Measurements from ENCODE around the gene ADAT3. TPM values are rescaled to one million over a fixed set of nuclear protein-coding genes. Genes with fewer than 3 reads are reported as not detected.

The ADAT3 gene
- total and polyA plus RNA-seq, 2 donors (not counting 1 experiment from before 2014, with no cell fraction given), result 0.42 to 1.7 TPM

GRCh38 chr19:1862424-1863327 lies 42.5 kb upstream of the ADAT3 start:
- no peak overlapping the region for H2AFZ ChIP-seq (ENCODE audit: low read length)
- peak overlapping the region; percentile 82 for H3K9ac ChIP-seq (ENCODE audit: insufficient read depth, low read length)
- H4K20me1 ChIP-seq (ENCODE audit: control insufficient read depth, extremely low read depth, insufficient read depth, low read length), result no peaks in the 10 kb centered on the region
- peaks cover 51% of the 10 kb centered on the region for H3K79me2 ChIP-seq (ENCODE audit: control insufficient read depth, insufficient read depth, low read length)
- H3K27ac ChIP-seq (ENCODE audit: insufficient read depth, low read length), result peak overlapping the region; percentile 59
- no peaks in the 10 kb centered on the region for H3K36me3 ChIP-seq (ENCODE audit: control insufficient read depth, insufficient read depth, low read length)
- H3K27me3 ChIP-seq (ENCODE audit: control insufficient read depth, insufficient read depth, low read length), result no peaks in the 10 kb centered on the region
- H3K4me3 ChIP-seq (replicated peaks in 1 of 4; ENCODE audit: control extremely low read depth in 1 of 4, insufficient read depth in 1 of 4, low read depth in 3 of 4, low read length in 4 of 4), result peak overlapping the region; percentile 67 to 92 (median 84)
- no peak for DNase-seq (ENCODE audit: low read depth in 2 of 2)
- H3K4me1 ChIP-seq (ENCODE audit: control insufficient read depth, extremely low read depth, insufficient read depth, low read length), result peaks cover 24% of the 10 kb centered on the region
- no peaks in the 10 kb centered on the region for H3K9me3 ChIP-seq (ENCODE audit: control insufficient read depth, insufficient read depth, low read depth, low read length)
- no peak for TF ChIP-seq EZH2 (IDR thresholded peaks at IDR 0.05; ENCODE audit: low read length, missing control alignments)
- no peak for TF ChIP-seq CTCF (conservative IDR thresholded peaks at IDR 0.05 in 1 of 2, IDR thresholded peaks at IDR 0.05 in 1 of 2; ENCODE audit: low read depth in 1 of 2, low read length in 2 of 2)
- H3K4me2 ChIP-seq (ENCODE audit: extremely low read depth, insufficient read depth, low read length), result peak overlapping the region; percentile 61

GRCh38 chr19:1863328-1863637 lies 41.9 kb upstream of the ADAT3 start, which contains the start of gene KLF16:
Gene KLF16 (minus strand): TSS chr19:1863579. CDS start chr19:1863497, 82 bp downstream.
- Histone ChIP-seq H3K4me2 (ENCODE audit: extremely low read depth, insufficient read depth, low read length) (peak within 1 kb of the TSS; percentile 84), H3K79me2 (ENCODE audit: control insufficient read depth, insufficient read depth, low read length) (peaks cover 45% of the 10 kb centered on the region), H3K36me3 (ENCODE audit: control insufficient read depth, insufficient read depth, low read length) (no peaks in the 10 kb centered on the region), H4K20me1 (ENCODE audit: control insufficient read depth, extremely low read depth, insufficient read depth, low read length) (no peaks in the 10 kb centered on the region), H3K9me3 (ENCODE audit: control insufficient read depth, insufficient read depth, low read depth, low read length) (no peaks in the 10 kb centered on the region), H3K4me3 (replicated peaks in 1 of 4; ENCODE audit: control extremely low read depth in 1 of 4, insufficient read depth in 1 of 4, low read depth in 3 of 4, low read length in 4 of 4) (peak within 1 kb of the TSS; percentile 67 to 92 (median 84)), H3K4me1 (ENCODE audit: control insufficient read depth, extremely low read depth, insufficient read depth, low read length) (peaks cover 21% of the 10 kb centered on the region), H3K9ac (ENCODE audit: insufficient read depth, low read length) (peak within 1 kb of the TSS; percentile 82), H3K27ac (ENCODE audit: insufficient read depth, low read length) (peak within 1 kb of the TSS; percentile 91), H2AFZ (ENCODE audit: low read length) (peak within 1 kb of the TSS; percentile 35), H3K27me3 (ENCODE audit: control insufficient read depth, insufficient read depth, low read length) (no peaks in the 10 kb centered on the region)
- TF ChIP-seq CTCF (conservative IDR thresholded peaks at IDR 0.05 in 1 of 2, IDR thresholded peaks at IDR 0.05 in 1 of 2; ENCODE audit: low read depth in 1 of 2, low read length in 2 of 2) (no peak), EZH2 (IDR thresholded peaks at IDR 0.05; ENCODE audit: low read length, missing control alignments) (no peak)
- no peak for DNase-seq (ENCODE audit: low read depth in 2 of 2)

GRCh38 chr19:1863638-1864479 lies 41.3 kb upstream of the ADAT3 start:
- H3K36me3 ChIP-seq (ENCODE audit: control insufficient read depth, insufficient read depth, low read length), result no peaks in the 10 kb centered on the region
- H3K4me1 ChIP-seq (ENCODE audit: control insufficient read depth, extremely low read depth, insufficient read depth, low read length), result peaks cover 21% of the 10 kb centered on the region
- peak overlapping the region; percentile 81 for H3K9ac ChIP-seq (ENCODE audit: insufficient read depth, low read length)
- H4K20me1 ChIP-seq (ENCODE audit: control insufficient read depth, extremely low read depth, insufficient read depth, low read length), result no peaks in the 10 kb centered on the region
- H2AFZ ChIP-seq (ENCODE audit: low read length), result peak overlapping the region; percentile 35
- H3K4me3 ChIP-seq (replicated peaks in 1 of 4; ENCODE audit: control extremely low read depth in 1 of 4, insufficient read depth in 1 of 4, low read depth in 3 of 4, low read length in 4 of 4), result peak overlapping the region; percentile 59 to 73 (median 66)
- no peaks in the 10 kb centered on the region for H3K9me3 ChIP-seq (ENCODE audit: control insufficient read depth, insufficient read depth, low read depth, low read length)
- TF ChIP-seq CTCF (conservative IDR thresholded peaks at IDR 0.05 in 1 of 2, IDR thresholded peaks at IDR 0.05 in 1 of 2; ENCODE audit: low read depth in 1 of 2, low read length in 2 of 2), result no peak
- TF ChIP-seq EZH2 (IDR thresholded peaks at IDR 0.05; ENCODE audit: low read length, missing control alignments), result no peak
- peak; percentile 88 to 92 for DNase-seq (ENCODE audit: low read depth in 2 of 2)
- H3K4me2 ChIP-seq (ENCODE audit: extremely low read depth, insufficient read depth, low read length), result peak overlapping the region; percentile 82
- H3K79me2 ChIP-seq (ENCODE audit: control insufficient read depth, insufficient read depth, low read length), result peaks cover 39% of the 10 kb centered on the region
- H3K27ac ChIP-seq (ENCODE audit: insufficient read depth, low read length), result peak overlapping the region; percentile 91
- no peaks in the 10 kb centered on the region for H3K27me3 ChIP-seq (ENCODE audit: control insufficient read depth, insufficient read depth, low read length)
